ENCODE data around the gene AGBL1.

The AGBL1 gene

GRCh38 chr15:86689006-86689405 lies 609.3 kb downstream of the AGBL1 start:
- no peaks in the 10 kb centered on the region for H3K4me1 ChIP-seq (ENCODE audit: insufficient read depth, low read length)
- no peaks in the 10 kb centered on the region for H3K36me3 ChIP-seq (ENCODE audit: insufficient read depth, low read length)
- no peak overlapping the region for H3K27ac ChIP-seq (ENCODE audit: low read depth, low read length)
- no peaks in the 10 kb centered on the region for H3K9me3 ChIP-seq (ENCODE audit: insufficient read depth, low read depth, low read length)
- H3K27me3 ChIP-seq (ENCODE audit: insufficient read depth, low read length): no peaks in the 10 kb centered on the region
- WGBS: 89% methylated on average over 2 of the region's 4 CpGs
- no peak overlapping the region for H3K9ac ChIP-seq (ENCODE audit: low read depth, low read length)
- no peak overlapping the region for H3K4me3 ChIP-seq (ENCODE audit: low read length)

- no peak overlapping the region for H3K4me3 ChIP-seq (ENCODE audit: low read length)
- 87% methylated on average over 1 of the region's 1 CpG for WGBS
- H3K4me1 ChIP-seq (ENCODE audit: insufficient read depth, low read length): no peaks in the 10 kb centered on the region
- H3K36me3 ChIP-seq (ENCODE audit: insufficient read depth, low read length): no peaks in the 10 kb centered on the region
- no peak overlapping the region for H3K9ac ChIP-seq (ENCODE audit: low read depth, low read length)
- no peaks in the 10 kb centered on the region for H3K27me3 ChIP-seq (ENCODE audit: insufficient read depth, low read length)
- no peaks in the 10 kb centered on the region for H3K9me3 ChIP-seq (ENCODE audit: insufficient read depth, low read depth, low read length)
- H3K27ac ChIP-seq (ENCODE audit: low read depth, low read length): no peak overlapping the region
Measured at GRCh38 chr15:86690566-86690965, 610.9 kb downstream of the AGBL1 start.

GRCh38 chr15:86691091-86691663 lies 611.5 kb downstream of the AGBL1 start:
- Histone ChIP-seq H3K9me3 (ENCODE audit: insufficient read depth, low read depth, low read length) (no peaks in the 10 kb centered on the region), H3K4me3 (ENCODE audit: low read length) (no peak overlapping the region), H3K4me1 (ENCODE audit: insufficient read depth, low read length) (no peaks in the 10 kb centered on the region), H3K27ac (ENCODE audit: low read depth, low read length) (no peak overlapping the region), H3K9ac (ENCODE audit: low read depth, low read length) (no peak overlapping the region), H3K27me3 (ENCODE audit: insufficient read depth, low read length) (no peaks in the 10 kb centered on the region), H3K36me3 (ENCODE audit: insufficient read depth, low read length) (no peaks in the 10 kb centered on the region)
- 89% methylated on average over 2 of the region's 2 CpGs for WGBS

GRCh38 chr15:86700864-86701610 lies 621.4 kb downstream of the AGBL1 start:
- Histone ChIP-seq H3K9ac (ENCODE audit: low read depth, low read length) (no peak overlapping the region), H3K36me3 (ENCODE audit: insufficient read depth, low read length) (no peaks in the 10 kb centered on the region), H3K27ac (ENCODE audit: low read depth, low read length) (no peak overlapping the region), H3K9me3 (ENCODE audit: insufficient read depth, low read depth, low read length) (no peaks in the 10 kb centered on the region), H3K4me3 (ENCODE audit: low read length) (no peak overlapping the region), H3K27me3 (ENCODE audit: insufficient read depth, low read length) (no peaks in the 10 kb centered on the region), H3K4me1 (ENCODE audit: insufficient read depth, low read length) (no peaks in the 10 kb centered on the region)
- WGBS: 84% methylated on average over 3 of the region's 3 CpGs

GRCh38 chr15:86701611-86701963 lies 621.9 kb downstream of the AGBL1 start:
- Histone ChIP-seq H3K9ac (ENCODE audit: low read depth, low read length) (no peak overlapping the region), H3K9me3 (ENCODE audit: insufficient read depth, low read depth, low read length) (no peaks in the 10 kb centered on the region), H3K27me3 (ENCODE audit: insufficient read depth, low read length) (no peaks in the 10 kb centered on the region), H3K4me1 (ENCODE audit: insufficient read depth, low read length) (no peaks in the 10 kb centered on the region), H3K4me3 (ENCODE audit: low read length) (no peak overlapping the region), H3K27ac (ENCODE audit: low read depth, low read length) (no peak overlapping the region), H3K36me3 (ENCODE audit: insufficient read depth, low read length) (no peaks in the 10 kb centered on the region)

- Histone ChIP-seq H3K9me3 (ENCODE audit: insufficient read depth, low read depth, low read length) (no peaks in the 10 kb centered on the region), H3K9ac (ENCODE audit: low read depth, low read length) (no peak overlapping the region), H3K4me3 (ENCODE audit: low read length) (no peak overlapping the region), H3K4me1 (ENCODE audit: insufficient read depth, low read length) (peaks cover 6% of the 10 kb centered on the region; the same call in 1 of the 2 replicates), H3K27ac (ENCODE audit: low read depth, low read length) (no peak overlapping the region), H3K36me3 (ENCODE audit: insufficient read depth, low read length) (no peaks in the 10 kb centered on the region), H3K27me3 (ENCODE audit: insufficient read depth, low read length) (no peaks in the 10 kb centered on the region)
- whole genome bisulfite sequencing: 91% methylated on average over 1 of the region's 1 CpG
Measured at GRCh38 chr15:86706813-86707212, 627.1 kb downstream of the AGBL1 start.

- no peak overlapping the region for H3K9ac ChIP-seq (ENCODE audit: low read depth, low read length)
- no peaks in the 10 kb centered on the region for H3K9me3 ChIP-seq (ENCODE audit: insufficient read depth, low read depth, low read length)
- peaks cover 8% of the 10 kb centered on the region for H3K4me1 ChIP-seq (ENCODE audit: insufficient read depth, low read length)
- no peaks in the 10 kb centered on the region for H3K36me3 ChIP-seq (ENCODE audit: insufficient read depth, low read length)
- H3K4me3 ChIP-seq (ENCODE audit: low read length): no peak overlapping the region
- no peak overlapping the region for H3K27ac ChIP-seq (ENCODE audit: low read depth, low read length)
- 93% methylated on average over 1 of the region's 1 CpG for WGBS
- no peaks in the 10 kb centered on the region for H3K27me3 ChIP-seq (ENCODE audit: insufficient read depth, low read length)
Measured at GRCh38 chr15:86711476-86711875, 631.8 kb downstream of the AGBL1 start.

GRCh38 chr15:86714241-86714640 lies 634.6 kb downstream of the AGBL1 start:
- Histone ChIP-seq H3K4me3 (ENCODE audit: low read length) (no peak overlapping the region), H3K27ac (ENCODE audit: low read depth, low read length) (no peak overlapping the region), H3K9ac (ENCODE audit: low read depth, low read length) (no peak overlapping the region), H3K27me3 (ENCODE audit: insufficient read depth, low read length) (no peaks in the 10 kb centered on the region), H3K36me3 (ENCODE audit: insufficient read depth, low read length) (no peaks in the 10 kb centered on the region), H3K4me1 (ENCODE audit: insufficient read depth, low read length) (peaks cover 8% of the 10 kb centered on the region), H3K9me3 (ENCODE audit: insufficient read depth, low read depth, low read length) (no peaks in the 10 kb centered on the region)
- WGBS: 50% methylated on average over 1 of the region's 1 CpG

- H3K27me3 ChIP-seq (ENCODE audit: insufficient read depth, low read length): no peaks in the 10 kb centered on the region
- H3K4me1 ChIP-seq (ENCODE audit: insufficient read depth, low read length): no peaks in the 10 kb centered on the region
- H3K36me3 ChIP-seq (ENCODE audit: insufficient read depth, low read length): no peaks in the 10 kb centered on the region
- no peak overlapping the region for H3K4me3 ChIP-seq (ENCODE audit: low read length)
- no peak overlapping the region for H3K27ac ChIP-seq (ENCODE audit: low read depth, low read length)
- H3K9ac ChIP-seq (ENCODE audit: low read depth, low read length): no peak overlapping the region
- no peaks in the 10 kb centered on the region for H3K9me3 ChIP-seq (ENCODE audit: insufficient read depth, low read depth, low read length)
Measured at GRCh38 chr15:86725628-86726027, 646.0 kb downstream of the AGBL1 start.

- H3K9ac ChIP-seq (ENCODE audit: low read depth, low read length): no peak overlapping the region
- no peak overlapping the region for H3K4me3 ChIP-seq (ENCODE audit: low read length)
- H3K4me1 ChIP-seq (ENCODE audit: insufficient read depth, low read length): peaks cover 5% of the 10 kb centered on the region; the same call in 1 of the 2 replicates
- 84% methylated on average over 5 of the region's 5 CpGs for WGBS
- no peaks in the 10 kb centered on the region for H3K36me3 ChIP-seq (ENCODE audit: insufficient read depth, low read length)
- no peaks in the 10 kb centered on the region for H3K9me3 ChIP-seq (ENCODE audit: insufficient read depth, low read depth, low read length)
- no peak overlapping the region for H3K27ac ChIP-seq (ENCODE audit: low read depth, low read length)
- H3K27me3 ChIP-seq (ENCODE audit: insufficient read depth, low read length): no peaks in the 10 kb centered on the region
Measured at GRCh38 chr15:86735247-86736040, 655.8 kb downstream of the AGBL1 start.

GRCh38 chr15:86741917-86742316 lies 662.2 kb downstream of the AGBL1 start:
- H3K4me1 ChIP-seq (ENCODE audit: insufficient read depth, low read length): peaks cover 4% of the 10 kb centered on the region; the same call in 1 of the 2 replicates
- H3K9ac ChIP-seq (ENCODE audit: low read depth, low read length): no peak overlapping the region
- H3K36me3 ChIP-seq (ENCODE audit: insufficient read depth, low read length): no peaks in the 10 kb centered on the region
- H3K9me3 ChIP-seq (ENCODE audit: insufficient read depth, low read depth, low read length): no peaks in the 10 kb centered on the region
- WGBS: 87% methylated on average over 4 of the region's 4 CpGs
- H3K27ac ChIP-seq (ENCODE audit: low read depth, low read length): no peak overlapping the region
- no peak overlapping the region for H3K4me3 ChIP-seq (ENCODE audit: low read length)
- no peaks in the 10 kb centered on the region for H3K27me3 ChIP-seq (ENCODE audit: insufficient read depth, low read length)
